Measurements from ENCODE around the gene DNAH1.

Gene DNAH1

GRCh38 chr3:52439426-52440248 lies 123.5 kb downstream of the DNAH1 start:
- no peak overlapping the region for H3K4me3 ChIP-seq (ENCODE audit: low read length)
- H2AFZ ChIP-seq (ENCODE audit: low read length), result no peak overlapping the region
- H3K4me1 ChIP-seq (ENCODE audit: low read length), result no peaks in the 10 kb centered on the region
- no peak overlapping the region for H3K27ac ChIP-seq (ENCODE audit: low read length)
- H3K79me2 ChIP-seq (ENCODE audit: low read length), result no peaks in the 10 kb centered on the region
- H3K36me3 ChIP-seq (replicated peaks; ENCODE audit: insufficient read depth, low read length), result no peaks in the 10 kb centered on the region
- H3K9me2 ChIP-seq (replicated peaks; ENCODE audit: insufficient read depth, low read length), result no peaks in the 10 kb centered on the region
- DNase-seq, result no peak
- H4K20me1 ChIP-seq (ENCODE audit: insufficient read depth, low read length), result no peaks in the 10 kb centered on the region
- no peak overlapping the region for H3K4me2 ChIP-seq (ENCODE audit: low read depth, low read length)
- no peak for TF ChIP-seq CTCF (IDR thresholded peaks at IDR 0.05; ENCODE audit: low read length)
- no peak for TF ChIP-seq EZH2 (optimal IDR thresholded peaks at IDR 0.05; ENCODE audit: low read depth, low read length)
- no peak for TF ChIP-seq EZH2phosphoT487 (IDR thresholded peaks at IDR 0.05; ENCODE audit: low read length)
- H3K9me3 ChIP-seq (replicated peaks; ENCODE audit: insufficient read depth, low read length), result no peaks in the 10 kb centered on the region
- no peak overlapping the region for H3K9ac ChIP-seq (ENCODE audit: low read length)
- H3K27me3 ChIP-seq (replicated peaks; ENCODE audit: insufficient read depth, low read length), result no peaks in the 10 kb centered on the region
- no peaks in the 10 kb centered on the region for H3F3A ChIP-seq (ENCODE audit: insufficient read depth, low read length)

DNA sequence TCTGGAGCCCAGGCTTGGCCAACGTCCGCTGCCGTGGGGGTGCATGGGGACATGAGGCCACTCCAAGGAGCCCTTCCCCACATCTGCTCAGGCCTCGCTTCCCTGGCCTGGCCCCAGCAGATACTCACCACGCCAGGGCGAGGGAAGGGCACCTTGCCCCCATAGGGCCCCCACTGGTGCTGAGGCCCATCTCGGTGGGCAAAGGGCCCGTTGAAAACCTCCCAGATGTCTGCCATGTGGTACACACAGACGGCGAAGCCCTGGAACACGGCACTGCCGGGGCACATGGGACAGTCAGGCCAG lies 124.1 kb downstream of the DNAH1 start:
- DNase-seq, result no peak
- H3K4me1 ChIP-seq (ENCODE audit: low read length), result peaks cover 2% of the 10 kb centered on the region
- no peaks in the 10 kb centered on the region for H3F3A ChIP-seq (ENCODE audit: insufficient read depth, low read length)
- H3K9me3 ChIP-seq (replicated peaks; ENCODE audit: insufficient read depth, low read length), result no peaks in the 10 kb centered on the region
- H3K27me3 ChIP-seq (replicated peaks; ENCODE audit: insufficient read depth, low read length), result no peaks in the 10 kb centered on the region
- H3K9me2 ChIP-seq (replicated peaks; ENCODE audit: insufficient read depth, low read length), result no peaks in the 10 kb centered on the region
- TF ChIP-seq CTCF (IDR thresholded peaks at IDR 0.05; ENCODE audit: low read length), result no peak
- no peak for TF ChIP-seq EZH2 (optimal IDR thresholded peaks at IDR 0.05; ENCODE audit: low read depth, low read length)
- TF ChIP-seq EZH2phosphoT487 (IDR thresholded peaks at IDR 0.05; ENCODE audit: low read length), result no peak
- H4K20me1 ChIP-seq (ENCODE audit: insufficient read depth, low read length), result no peaks in the 10 kb centered on the region
- no peak overlapping the region for H2AFZ ChIP-seq (ENCODE audit: low read length)
- no peak overlapping the region for H3K27ac ChIP-seq (ENCODE audit: low read length)
- H3K36me3 ChIP-seq (replicated peaks; ENCODE audit: insufficient read depth, low read length), result no peaks in the 10 kb centered on the region
- H3K4me3 ChIP-seq (ENCODE audit: low read length), result no peak overlapping the region
- H3K9ac ChIP-seq (ENCODE audit: low read length), result no peak overlapping the region
- H3K79me2 ChIP-seq (ENCODE audit: low read length), result no peaks in the 10 kb centered on the region
- H3K4me2 ChIP-seq (ENCODE audit: low read depth, low read length), result no peak overlapping the region

DNA sequence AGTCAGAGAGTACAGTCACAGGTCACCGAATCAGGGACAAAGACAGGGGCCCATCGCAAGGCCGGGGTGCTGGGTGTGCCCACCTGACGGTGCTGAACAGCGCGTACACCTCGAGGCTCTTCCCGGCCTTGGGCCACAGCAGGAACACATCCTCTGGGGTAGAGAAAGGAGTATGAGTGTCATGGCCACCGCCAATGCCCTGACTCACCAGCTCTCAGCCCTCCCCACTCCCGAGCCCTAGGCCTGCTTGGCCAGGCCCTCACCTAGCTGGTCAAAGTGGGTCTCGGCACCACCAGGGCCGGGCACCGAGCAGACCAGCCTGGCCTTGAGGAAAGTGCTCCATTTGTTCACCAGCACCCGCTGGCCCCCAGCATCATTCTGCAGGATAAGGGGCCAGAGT lies 124.6 kb downstream of the DNAH1 start:
- Histone ChIP-seq H3K27ac (ENCODE audit: low read length) (no peak overlapping the region), H3K79me2 (ENCODE audit: low read length) (no peaks in the 10 kb centered on the region), H4K20me1 (ENCODE audit: insufficient read depth, low read length) (no peaks in the 10 kb centered on the region), H2AFZ (ENCODE audit: low read length) (no peak overlapping the region), H3K27me3 (replicated peaks; ENCODE audit: insufficient read depth, low read length) (no peaks in the 10 kb centered on the region), H3K9me3 (replicated peaks; ENCODE audit: insufficient read depth, low read length) (no peaks in the 10 kb centered on the region), H3K4me1 (ENCODE audit: low read length) (peaks cover 5% of the 10 kb centered on the region), H3F3A (ENCODE audit: insufficient read depth, low read length) (no peaks in the 10 kb centered on the region), H3K4me3 (ENCODE audit: low read length) (no peak overlapping the region), H3K9me2 (replicated peaks; ENCODE audit: insufficient read depth, low read length) (no peaks in the 10 kb centered on the region), H3K9ac (ENCODE audit: low read length) (no peak overlapping the region), H3K4me2 (ENCODE audit: low read depth, low read length) (no peak overlapping the region), H3K36me3 (replicated peaks; ENCODE audit: insufficient read depth, low read length) (no peaks in the 10 kb centered on the region)
- no peak for DNase-seq
- TF ChIP-seq EZH2 (optimal IDR thresholded peaks at IDR 0.05; ENCODE audit: low read depth, low read length), result no peak
- no peak for TF ChIP-seq CTCF (IDR thresholded peaks at IDR 0.05; ENCODE audit: low read length)
- no peak for TF ChIP-seq EZH2phosphoT487 (IDR thresholded peaks at IDR 0.05; ENCODE audit: low read length)
